HS-27A (cell line): ENCODE data around the gene NRCAM.

Source experiments
- DNase-seq: peaks from one replicate; pipeline ENCODE4 v3.0.0-alpha.2; 2012; ENCODE audit warnings: low read depth, missing footprints

Gene NRCAM

GRCh38 chr7:108202743-108203142 lies 253.5 kb downstream of the NRCAM start:
- no peak for DNase-seq

- DNase-seq: no peak
Measured at GRCh38 chr7:108201766-108202165, 254.5 kb downstream of the NRCAM start.

GRCh38 chr7:108200326-108200725 lies 255.9 kb downstream of the NRCAM start:
- DNase-seq: no peak

- DNase-seq: no peak
Measured at GRCh38 chr7:108197371-108198091, 258.7 kb downstream of the NRCAM start.

GRCh38 chr7:108196004-108196403 lies 260.2 kb downstream of the NRCAM start:
- DNase-seq: no peak

GRCh38 chr7:108193594-108194498 lies 262.4 kb downstream of the NRCAM start:
- no peak for DNase-seq

GRCh38 chr7:108190891-108191290 lies 265.3 kb downstream of the NRCAM start:
- DNase-seq: no peak

GRCh38 chr7:108189733-108190388 lies 266.4 kb downstream of the NRCAM start:
- DNase-seq: no peak

GRCh38 chr7:108188724-108189123 lies 267.5 kb downstream of the NRCAM start:
- DNase-seq: no peak

- DNase-seq: peak; percentile 15
Measured at GRCh38 chr7:108181073-108181985, 274.9 kb downstream of the NRCAM start.

GRCh38 chr7:108178398-108178797 lies 277.8 kb downstream of the NRCAM start:
- no peak for DNase-seq

- no peak for DNase-seq
Measured at GRCh38 chr7:108171164-108171563, 285.1 kb downstream of the NRCAM start.

- DNase-seq: no peak
Measured at GRCh38 chr7:108170251-108170650, 286.0 kb downstream of the NRCAM start.

- no peak for DNase-seq
Measured at GRCh38 chr7:108167460-108167859, 288.8 kb downstream of the NRCAM start.

GRCh38 chr7:108166687-108167086 lies 289.5 kb downstream of the NRCAM start:
- DNase-seq: no peak

GRCh38 chr7:108165723-108166122 lies 290.5 kb downstream of the NRCAM start:
- DNase-seq: no peak

- DNase-seq: no peak
Measured at GRCh38 chr7:108164946-108165345, 291.3 kb downstream of the NRCAM start.

GRCh38 chr7:108164342-108164741 lies 291.9 kb downstream of the NRCAM start:
- no peak for DNase-seq

- no peak for DNase-seq
Measured at GRCh38 chr7:108158776-108159175, 297.5 kb downstream of the NRCAM start.

- no peak for DNase-seq
Measured at GRCh38 chr7:108157606-108158335, 298.5 kb downstream of the NRCAM start.
